Measurements from ENCODE around the gene BRSK2. TPM values are rescaled to one million over a fixed set of nuclear protein-coding genes. Genes with fewer than 3 reads are reported as not detected.

Gene BRSK2
- total and polyA plus RNA-seq, 2 donors from 2014 or later: 0.43 to 1.2 TPM

DNA sequence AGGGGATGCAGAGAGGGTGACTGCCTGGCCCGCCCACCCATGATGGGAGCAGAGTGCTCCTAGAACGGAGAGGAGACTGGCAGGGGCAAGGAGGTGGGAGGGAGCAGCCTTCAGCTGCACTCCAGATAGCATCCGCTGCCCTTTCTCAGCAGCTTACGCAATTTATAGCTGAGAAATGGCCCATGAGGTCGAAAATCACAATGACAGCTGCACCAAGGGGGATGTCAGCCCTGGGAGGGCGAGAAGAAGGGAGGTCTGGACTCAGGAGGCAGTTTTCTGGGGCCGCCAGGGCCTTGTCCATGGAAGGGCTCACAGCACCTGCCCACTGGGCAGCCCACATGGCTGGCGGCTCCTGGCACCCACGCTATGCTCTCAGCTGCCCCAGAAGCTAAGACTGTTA lies 114.4 kb downstream of the BRSK2 start:
- Histone ChIP-seq H3K27ac (ENCODE audit: low read depth in 2 of 2, low read length in 2 of 2) (no peak overlapping the region), H3K27me3 (ENCODE audit: control insufficient read depth, insufficient read depth, low read length) (no peaks in the 10 kb centered on the region), H3K4me1 (ENCODE audit: control insufficient read depth in 2 of 3, insufficient read depth in 2 of 3, low read depth in 1 of 3, low read length in 3 of 3) (peaks cover 0 to 14% (median 0%) of the 10 kb centered on the region in 3 donors), H3K36me3 (ENCODE audit: control insufficient read depth in 2 of 3, insufficient read depth in 3 of 3, low read length in 3 of 3) (no peaks in the 10 kb centered on the region), H3K9me3 (ENCODE audit: control insufficient read depth in 2 of 3, insufficient read depth in 1 of 3, low read length in 3 of 3) (no peaks in the 10 kb centered on the region), H3K4me3 (ENCODE audit: low read length in 3 of 3) (no peak overlapping the region), H3K9ac (ENCODE audit: low read length in 3 of 3) (no peak overlapping the region)
- intact Hi-C loops (cut with DNase I): no loop called here
- DNase-seq (peak in 1 of 5 donors; percentile 53), FAIRE-seq (no peak)
- TF ChIP-seq, protein P1, sequence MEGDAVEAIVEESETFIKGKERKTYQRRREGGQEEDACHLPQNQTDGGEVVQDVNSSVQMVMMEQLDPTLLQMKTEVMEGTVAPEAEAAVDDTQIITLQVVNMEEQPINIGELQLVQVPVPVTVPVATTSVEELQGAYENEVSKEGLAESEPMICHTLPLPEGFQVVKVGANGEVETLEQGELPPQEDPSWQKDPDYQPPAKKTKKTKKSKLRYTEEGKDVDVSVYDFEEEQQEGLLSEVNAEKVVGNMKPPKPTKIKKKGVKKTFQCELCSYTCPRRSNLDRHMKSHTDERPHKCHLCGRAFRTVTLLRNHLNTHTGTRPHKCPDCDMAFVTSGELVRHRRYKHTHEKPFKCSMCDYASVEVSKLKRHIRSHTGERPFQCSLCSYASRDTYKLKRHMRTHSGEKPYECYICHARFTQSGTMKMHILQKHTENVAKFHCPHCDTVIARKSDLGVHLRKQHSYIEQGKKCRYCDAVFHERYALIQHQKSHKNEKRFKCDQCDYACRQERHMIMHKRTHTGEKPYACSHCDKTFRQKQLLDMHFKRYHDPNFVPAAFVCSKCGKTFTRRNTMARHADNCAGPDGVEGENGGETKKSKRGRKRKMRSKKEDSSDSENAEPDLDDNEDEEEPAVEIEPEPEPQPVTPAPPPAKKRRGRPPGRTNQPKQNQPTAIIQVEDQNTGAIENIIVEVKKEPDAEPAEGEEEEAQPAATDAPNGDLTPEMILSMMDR (IDR thresholded peaks at IDR 0.05; ENCODE audit: borderline replicate concordance, extremely low read depth, insufficient read depth): no peak

DNA sequence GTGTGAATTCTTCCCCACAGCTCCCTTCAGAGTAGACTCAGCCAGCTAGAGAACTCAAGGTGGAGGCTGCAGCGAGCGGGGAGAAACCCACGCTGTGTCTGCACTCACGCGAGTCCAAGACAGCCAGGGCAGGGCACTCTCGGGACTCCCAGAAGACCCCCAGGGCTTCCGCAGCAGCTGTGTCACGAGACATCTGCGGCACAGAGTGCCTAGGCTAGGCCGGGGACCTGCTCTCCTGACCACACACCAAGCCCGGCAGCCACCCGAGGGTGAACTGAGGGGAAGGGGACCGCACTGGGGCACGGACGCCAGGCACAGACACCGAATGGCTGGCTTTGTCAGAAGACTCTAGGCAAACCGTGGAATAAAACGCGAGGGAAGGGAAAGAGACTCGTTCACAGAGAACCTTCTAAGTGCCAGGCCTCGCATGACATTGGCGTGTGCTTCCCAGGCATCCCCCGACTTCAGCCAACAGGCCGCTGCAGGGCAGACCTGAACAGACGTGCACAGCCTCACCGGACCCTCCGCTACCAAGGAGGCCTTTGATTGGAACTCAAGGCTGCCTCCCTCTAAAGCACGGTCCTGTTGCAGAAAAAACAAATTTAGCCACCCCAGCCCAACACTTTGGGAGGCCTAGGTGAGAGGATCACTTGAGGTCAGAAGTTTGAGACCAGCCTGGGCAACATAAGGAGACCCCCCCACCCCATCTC lies 115.0 kb downstream of the BRSK2 start:
- DNase-seq (peak in 1 of 5 donors; percentile 74), FAIRE-seq (no peak)
- H3K4me3 ChIP-seq (ENCODE audit: low read length in 3 of 3): no peak overlapping the region
- TF ChIP-seq, protein P1 (IDR thresholded peaks at IDR 0.05; ENCODE audit: borderline replicate concordance, extremely low read depth, insufficient read depth): no peak
- no peak overlapping the region for H3K9ac ChIP-seq (ENCODE audit: low read length in 3 of 3)
- intact Hi-C loops (cut with DNase I): no loop called here
- no peak overlapping the region for H3K27ac ChIP-seq (ENCODE audit: low read depth in 2 of 2, low read length in 2 of 2)
- peaks cover 0 to 14% (median 0%) of the 10 kb centered on the region in 3 donors for H3K4me1 ChIP-seq (ENCODE audit: control insufficient read depth in 2 of 3, insufficient read depth in 2 of 3, low read depth in 1 of 3, low read length in 3 of 3)
- H3K36me3 ChIP-seq (ENCODE audit: control insufficient read depth in 2 of 3, insufficient read depth in 3 of 3, low read length in 3 of 3): no peaks in the 10 kb centered on the region
- no peaks in the 10 kb centered on the region for H3K27me3 ChIP-seq (ENCODE audit: control insufficient read depth, insufficient read depth, low read length)
- H3K9me3 ChIP-seq (ENCODE audit: control insufficient read depth in 2 of 3, insufficient read depth in 1 of 3, low read length in 3 of 3): no peaks in the 10 kb centered on the region

DNA sequence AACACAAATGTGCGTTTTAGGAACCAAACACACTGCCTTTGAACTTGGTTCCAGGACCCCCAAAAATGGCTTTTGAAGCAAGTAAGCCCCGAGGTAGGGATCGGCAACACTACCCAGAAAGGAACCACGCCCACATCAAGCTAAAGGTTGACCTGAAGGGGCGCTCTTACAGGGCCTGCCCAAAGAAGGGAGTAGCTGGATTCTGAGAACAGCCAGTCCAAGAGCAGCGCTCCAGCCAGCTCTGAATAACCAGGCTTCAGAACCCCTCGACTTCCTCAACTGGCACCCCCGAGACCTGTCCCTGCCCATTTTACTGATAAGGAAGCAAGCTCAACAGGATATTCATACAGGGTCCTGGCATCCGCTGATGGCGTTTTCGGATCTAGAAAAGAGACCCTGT lies 115.7 kb downstream of the BRSK2 start:
- H3K27ac ChIP-seq (ENCODE audit: low read depth in 2 of 2, low read length in 2 of 2): no peak overlapping the region
- no peak overlapping the region for H3K4me3 ChIP-seq (ENCODE audit: low read length in 3 of 3)
- no peaks in the 10 kb centered on the region for H3K36me3 ChIP-seq (ENCODE audit: control insufficient read depth in 2 of 3, insufficient read depth in 3 of 3, low read length in 3 of 3)
- TF ChIP-seq, protein P1 (IDR thresholded peaks at IDR 0.05; ENCODE audit: borderline replicate concordance, extremely low read depth, insufficient read depth): no peak
- no peaks in the 10 kb centered on the region for H3K9me3 ChIP-seq (ENCODE audit: control insufficient read depth in 2 of 3, insufficient read depth in 1 of 3, low read length in 3 of 3)
- peak in 1 of 5 donors; percentile 26 for DNase-seq
- no peak for FAIRE-seq
- intact Hi-C loops (cut with DNase I): no loop called here
- peaks cover 0 to 14% (median 0%) of the 10 kb centered on the region in 3 donors for H3K4me1 ChIP-seq (ENCODE audit: control insufficient read depth in 2 of 3, insufficient read depth in 2 of 3, low read depth in 1 of 3, low read length in 3 of 3)
- no peaks in the 10 kb centered on the region for H3K27me3 ChIP-seq (ENCODE audit: control insufficient read depth, insufficient read depth, low read length)
- H3K9ac ChIP-seq (ENCODE audit: low read length in 3 of 3): no peak overlapping the region
